GM18499 (cell line): ENCODE measurements around the gene LKAAEAR1.

ENCODE experiments used
- ATAC-seq: cut with Tn5 transposase; IDR thresholded peaks from one replicate; pipeline ENCODE4 v1.9.1; 2021; ENCODE audit warnings: moderate number of reproducible peaks; ENCODE audit not compliant: insufficient read depth, unreplicated experiment

Gene LKAAEAR1

GRCh38 chr20:64111841-64112641 is 27.8 kb upstream of the LKAAEAR1 start:
- no peak for ATAC-seq

- no peak for ATAC-seq
Measured at GRCh38 chr20:64110411-64111068, 26.3 kb upstream of the LKAAEAR1 start.

- no peak for ATAC-seq
Measured at GRCh38 chr20:64109831-64110391, 25.7 kb upstream of the LKAAEAR1 start.

GRCh38 chr20:64108731-64109681 is 24.8 kb upstream of the LKAAEAR1 start:
- no peak for ATAC-seq

GRCh38 chr20:64107736-64108457 is 23.7 kb upstream of the LKAAEAR1 start:
- no peak for ATAC-seq

- ATAC-seq = no peak
Measured at GRCh38 chr20:64106981-64107735, 23.0 kb upstream of the LKAAEAR1 start, which contains the start of gene NPBWR2. NPBWR2 (minus strand) TSS chr20:64107565; CDS start chr20:64106831, 734 bp downstream.

- ATAC-seq = no peak
Measured at GRCh38 chr20:64106435-64106961, 22.3 kb upstream of the LKAAEAR1 start.

- ATAC-seq = no peak
Measured at GRCh38 chr20:64105846-64106434, 21.7 kb upstream of the LKAAEAR1 start.

GRCh38 chr20:64104667-64105451 is 20.7 kb upstream of the LKAAEAR1 start:
- no peak for ATAC-seq

GRCh38 chr20:64103871-64104666 is 19.9 kb upstream of the LKAAEAR1 start:
- ATAC-seq = no peak

- no peak for ATAC-seq
Measured at GRCh38 chr20:64102647-64103354, 18.6 kb upstream of the LKAAEAR1 start.

GRCh38 chr20:64101731-64102621 is 17.8 kb upstream of the LKAAEAR1 start:
- ATAC-seq = no peak

- no peak for ATAC-seq
Measured at GRCh38 chr20:64100946-64101688, 16.9 kb upstream of the LKAAEAR1 start.

- ATAC-seq = no peak
Measured at GRCh38 chr20:64100566-64100888, 16.3 kb upstream of the LKAAEAR1 start.
